Activated CD4-positive, alpha-beta T cell treated with anti-CD3 and anti-CD28 coated beads, Interleukin-2, amount 50 U/mL, for 1 hour (primary cell): ENCODE results near the gene MOSPD3.

Experiments used
- DNase-seq: peaks from one replicate; pipeline ENCODE4 v3.0.0-alpha.2; 2020

MOSPD3 gene

GRCh38 chr7:100575746-100576383 is 36.5 kb upstream of the MOSPD3 start:
- DNase-seq: no peak

- no peak for DNase-seq
Measured at GRCh38 chr7:100576384-100576993, 35.9 kb upstream of the MOSPD3 start.

- no peak for DNase-seq
Measured at GRCh38 chr7:100577103-100577502, 35.2 kb upstream of the MOSPD3 start.

GRCh38 chr7:100577507-100577906 is 34.8 kb upstream of the MOSPD3 start:
- no peak for DNase-seq

- no peak for DNase-seq
Measured at GRCh38 chr7:100578246-100579183, 33.8 kb upstream of the MOSPD3 start.

- no peak for DNase-seq
Measured at GRCh38 chr7:100580466-100581283, 31.7 kb upstream of the MOSPD3 start.

GRCh38 chr7:100582041-100582579 is 30.2 kb upstream of the MOSPD3 start:
- DNase-seq: no peak

- DNase-seq: no peak
Measured at GRCh38 chr7:100582650-100583049, 29.7 kb upstream of the MOSPD3 start.

GRCh38 chr7:100583132-100584053 is 28.9 kb upstream of the MOSPD3 start:
- DNase-seq: peak; percentile 43

- DNase-seq: no peak
Measured at GRCh38 chr7:100584054-100584682, 28.2 kb upstream of the MOSPD3 start.

- no peak for DNase-seq
Measured at GRCh38 chr7:100584683-100585510, 27.4 kb upstream of the MOSPD3 start.

- DNase-seq: peak; percentile 54
Measured at GRCh38 chr7:100585511-100586265, 26.7 kb upstream of the MOSPD3 start, which contains the start of gene LRCH4. Gene LRCH4, minus strand, starts transcription at chr7:100586129. Its CDS starts 29 bp downstream, at chr7:100586100.

- DNase-seq: peak; percentile 99
Measured at GRCh38 chr7:100586266-100587025, 25.9 kb upstream of the MOSPD3 start, which contains the start of gene FBXO24. Gene FBXO24, plus strand, starts transcription at chr7:100586328. Its CDS starts 298 bp downstream, at chr7:100586626.

GRCh38 chr7:100588438-100588837 is 23.9 kb upstream of the MOSPD3 start:
- DNase-seq: no peak

GRCh38 chr7:100589341-100589947 is 22.9 kb upstream of the MOSPD3 start:
- DNase-seq: no peak

- DNase-seq: no peak
Measured at GRCh38 chr7:100590077-100590737, 22.1 kb upstream of the MOSPD3 start.

GRCh38 chr7:100591596-100591995 is 20.7 kb upstream of the MOSPD3 start:
- DNase-seq: no peak
